ENCODE measurements around the gene ZBTB38.

ZBTB38 gene

GRCh38 chr3:141343865-141344271 lies 24.4 kb upstream of the ZBTB38 start:
- intact Hi-C loops (cut with DNase I; ENCODE audit: low total_unique reads), result no loop called here
- TF ChIP-seq CTCF (IDR thresholded peaks at IDR 0.05), result no peak
- Histone ChIP-seq H3K27ac (no peak overlapping the region), H3K36me3 (no peaks in the 10 kb centered on the region), H3K9me3 (no peaks in the 10 kb centered on the region), H3K27me3 (no peaks in the 10 kb centered on the region), H3K4me3 (no peak overlapping the region), H3K4me1 (no peaks in the 10 kb centered on the region)
- DNase-seq, result no peak

- Histone ChIP-seq H3K4me3 (no peak overlapping the region), H3K36me3 (no peaks in the 10 kb centered on the region), H3K27ac (no peak overlapping the region), H3K27me3 (no peaks in the 10 kb centered on the region), H3K9me3 (no peaks in the 10 kb centered on the region), H3K4me1 (no peaks in the 10 kb centered on the region)
- intact Hi-C loops (cut with DNase I; ENCODE audit: low total_unique reads), result no loop called here
- no peak for TF ChIP-seq CTCF (IDR thresholded peaks at IDR 0.05)
- no peak for DNase-seq
Measured at GRCh38 chr3:141345528-141345927, 22.8 kb upstream of the ZBTB38 start.

GRCh38 chr3:141346007-141346406 lies 22.3 kb upstream of the ZBTB38 start:
- DNase-seq, result no peak
- Histone ChIP-seq H3K36me3 (no peaks in the 10 kb centered on the region), H3K27me3 (no peaks in the 10 kb centered on the region), H3K9me3 (no peaks in the 10 kb centered on the region), H3K27ac (no peak overlapping the region), H3K4me1 (no peaks in the 10 kb centered on the region), H3K4me3 (no peak overlapping the region)
- TF ChIP-seq CTCF (IDR thresholded peaks at IDR 0.05), result no peak
- intact Hi-C loops (cut with DNase I; ENCODE audit: low total_unique reads), result no loop called here

GRCh38 chr3:141346418-141346817 lies 21.9 kb upstream of the ZBTB38 start:
- DNase-seq, result no peak
- no peak for TF ChIP-seq CTCF (IDR thresholded peaks at IDR 0.05)
- Histone ChIP-seq H3K27ac (no peak overlapping the region), H3K36me3 (no peaks in the 10 kb centered on the region), H3K27me3 (no peaks in the 10 kb centered on the region), H3K4me1 (no peaks in the 10 kb centered on the region), H3K9me3 (no peaks in the 10 kb centered on the region), H3K4me3 (no peak overlapping the region)
- intact Hi-C loops (cut with DNase I; ENCODE audit: low total_unique reads), result no loop called here

- Histone ChIP-seq H3K27ac (no peak overlapping the region), H3K27me3 (no peaks in the 10 kb centered on the region), H3K36me3 (no peaks in the 10 kb centered on the region), H3K9me3 (no peaks in the 10 kb centered on the region), H3K4me3 (no peak overlapping the region), H3K4me1 (no peaks in the 10 kb centered on the region)
- intact Hi-C loops (cut with DNase I; ENCODE audit: low total_unique reads), result no loop called here
- TF ChIP-seq CTCF (IDR thresholded peaks at IDR 0.05), result no peak
- DNase-seq, result no peak
Measured at GRCh38 chr3:141346839-141347238, 21.5 kb upstream of the ZBTB38 start.

GRCh38 chr3:141348837-141349236 lies 19.5 kb upstream of the ZBTB38 start:
- no peak for DNase-seq
- H3K4me1 ChIP-seq, result no peaks in the 10 kb centered on the region
- H3K36me3 ChIP-seq, result no peaks in the 10 kb centered on the region
- intact Hi-C loops (cut with DNase I; ENCODE audit: low total_unique reads), result no loop called here
- H3K27ac ChIP-seq, result no peak overlapping the region
- no peak for TF ChIP-seq CTCF (IDR thresholded peaks at IDR 0.05)
- H3K27me3 ChIP-seq, result no peaks in the 10 kb centered on the region
- H3K4me3 ChIP-seq, result no peak overlapping the region
- no peaks in the 10 kb centered on the region for H3K9me3 ChIP-seq
